GM21786 (cell line): Measurements from ENCODE around the gene FGGY.
A peak's percentile ranks its signal among the peaks of the same experiment; 100 is the strongest.
"Not testable (repeated sequence)": the region's sequence is repeated elsewhere in the genome, so short reads cannot be mapped to it uniquely, and the experiment has no call there.

Source experiments
- ATAC-seq: cut with Tn5 transposase; IDR thresholded peaks from one replicate; pipeline ENCODE4 v1.9.1; 2021; ENCODE audit not compliant: unreplicated experiment

FGGY gene

GRCh38 chr1:59538476-59538875, 241.6 kb downstream of the FGGY start:
- ATAC-seq: not testable (repeated sequence)

DNA sequence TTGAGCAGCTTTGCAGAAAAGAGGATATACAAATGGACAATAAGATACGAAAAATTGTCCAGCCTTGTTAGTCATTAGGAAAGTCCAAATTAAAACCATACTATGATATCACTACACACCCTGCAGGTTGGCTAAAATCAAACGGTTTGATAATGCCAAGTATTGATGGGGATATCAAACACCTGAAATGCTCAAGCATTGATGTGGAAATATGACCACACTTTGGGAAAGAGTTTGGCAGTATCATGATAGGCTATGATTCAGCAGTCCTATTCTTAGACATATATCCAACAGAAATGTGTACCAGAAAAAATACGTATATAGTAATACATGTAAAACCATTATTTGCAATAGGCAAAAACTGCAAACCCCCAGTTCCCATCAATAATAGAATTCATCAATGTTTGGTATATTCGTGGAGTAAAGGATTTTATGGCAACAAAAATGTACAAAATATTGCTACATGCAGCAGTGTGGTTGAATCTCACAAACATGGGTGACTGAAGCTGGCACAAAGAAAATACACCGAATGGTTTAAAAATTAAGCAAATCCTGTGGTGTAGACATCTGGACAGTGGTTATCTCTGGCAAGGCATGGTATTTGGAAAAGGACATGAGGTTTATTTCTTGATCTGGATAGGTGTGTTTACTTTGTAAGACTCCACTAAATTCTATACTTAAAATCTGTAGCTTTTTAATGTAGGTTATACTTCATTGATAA, 243.2 kb downstream of the FGGY start:
- no peak for ATAC-seq

- ATAC-seq: no peak
Measured at GRCh38 chr1:59541161-59541560, 244.3 kb downstream of the FGGY start.

DNA sequence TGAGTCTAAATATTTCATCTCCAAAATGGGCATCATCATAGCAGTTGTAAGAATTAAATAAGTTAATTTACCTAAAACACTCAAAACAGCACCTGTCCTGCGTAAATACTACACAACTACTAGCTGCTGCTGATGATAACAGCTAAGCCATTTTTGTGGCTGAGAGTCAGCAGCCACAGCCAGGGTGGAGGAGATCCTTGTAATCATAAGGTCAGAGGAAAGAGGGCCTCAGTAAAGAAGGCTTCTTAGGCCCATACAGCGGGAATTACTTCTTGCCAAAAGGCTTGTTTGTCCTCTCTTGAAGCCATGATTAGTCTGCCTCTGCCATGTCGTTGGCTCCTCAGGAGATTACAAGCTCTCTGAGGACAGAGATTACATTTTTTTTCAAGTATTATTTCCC, 245.0 kb downstream of the FGGY start:
- no peak for ATAC-seq

DNA sequence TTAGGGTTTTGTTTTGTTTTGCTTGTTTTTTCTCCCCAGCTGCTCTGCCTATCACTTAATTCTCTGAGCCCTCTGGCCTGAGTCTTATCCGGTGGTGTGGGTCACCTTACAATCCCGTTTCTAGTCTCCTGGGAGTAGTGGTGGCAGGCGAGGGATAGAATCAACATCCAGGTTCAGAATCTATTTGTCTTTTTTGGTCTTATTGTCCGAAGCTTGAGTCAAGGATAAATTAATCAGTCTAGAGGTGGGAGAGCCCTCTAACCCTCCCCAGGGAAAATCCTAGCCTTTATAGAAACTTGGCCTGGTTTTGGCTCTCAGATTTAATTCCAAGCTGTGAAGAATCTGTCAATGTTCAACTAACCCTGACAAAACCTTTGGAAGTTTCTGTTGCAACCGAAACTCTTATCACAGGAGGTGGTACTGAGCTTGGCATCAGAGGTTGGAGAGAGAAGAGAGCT, 246.3 kb downstream of the FGGY start:
- no peak for ATAC-seq

DNA sequence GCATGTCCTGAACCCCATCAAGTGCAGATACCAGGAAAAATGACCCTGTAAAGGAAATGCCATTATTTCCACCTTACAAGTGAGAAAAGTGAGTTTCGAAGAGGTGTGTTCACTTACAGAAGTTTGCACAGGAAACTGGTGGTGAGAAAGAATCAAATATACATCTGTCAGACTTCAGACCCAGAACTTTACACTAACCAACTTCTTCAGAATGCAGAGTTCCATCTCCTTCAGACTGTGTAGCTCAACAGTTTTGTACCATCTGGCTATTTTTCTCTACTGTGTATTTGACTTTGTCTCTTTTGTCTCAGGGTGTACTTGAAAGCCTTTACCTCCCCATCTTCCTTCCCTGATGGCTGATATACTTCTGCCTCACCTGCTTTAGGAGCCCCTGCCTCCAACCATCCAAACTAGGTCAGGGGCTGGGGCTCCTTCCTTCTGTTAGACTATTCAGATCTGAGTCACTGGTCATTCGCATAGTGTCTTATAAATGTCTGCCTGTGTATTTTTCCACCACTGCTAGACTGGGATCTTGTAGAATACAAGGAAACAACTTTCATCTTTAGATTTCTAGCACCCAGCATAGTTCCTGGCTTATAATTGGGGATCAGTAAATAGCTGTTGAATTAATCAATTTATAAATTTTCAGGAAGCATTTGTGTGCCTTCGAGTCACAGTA, 247.9 kb downstream of the FGGY start:
- ATAC-seq: no peak

GRCh38 chr1:59545830-59546229, 248.9 kb downstream of the FGGY start:
- no peak for ATAC-seq

GRCh38 chr1:59549066-59549837, 252.4 kb downstream of the FGGY start:
- ATAC-seq: no peak

DNA sequence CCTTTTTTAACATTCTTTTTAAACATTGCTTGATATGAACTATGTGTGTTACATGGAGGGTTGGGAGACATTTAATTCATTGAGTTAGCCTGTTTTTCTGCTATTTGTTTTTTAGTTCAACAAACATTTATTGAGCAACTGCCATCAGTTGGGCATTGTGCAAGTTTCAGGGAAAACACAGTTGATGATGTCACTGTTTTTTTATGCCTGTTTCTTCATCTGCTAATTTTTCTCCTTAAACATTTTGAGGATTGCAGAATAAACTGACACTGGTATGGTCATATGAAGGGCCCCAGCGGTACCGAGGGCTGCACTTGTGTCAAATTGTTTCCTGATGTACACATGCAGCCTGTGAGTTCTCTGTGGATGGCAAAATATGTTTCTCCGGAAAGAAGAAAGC, 253.0 kb downstream of the FGGY start:
- no peak for ATAC-seq

DNA sequence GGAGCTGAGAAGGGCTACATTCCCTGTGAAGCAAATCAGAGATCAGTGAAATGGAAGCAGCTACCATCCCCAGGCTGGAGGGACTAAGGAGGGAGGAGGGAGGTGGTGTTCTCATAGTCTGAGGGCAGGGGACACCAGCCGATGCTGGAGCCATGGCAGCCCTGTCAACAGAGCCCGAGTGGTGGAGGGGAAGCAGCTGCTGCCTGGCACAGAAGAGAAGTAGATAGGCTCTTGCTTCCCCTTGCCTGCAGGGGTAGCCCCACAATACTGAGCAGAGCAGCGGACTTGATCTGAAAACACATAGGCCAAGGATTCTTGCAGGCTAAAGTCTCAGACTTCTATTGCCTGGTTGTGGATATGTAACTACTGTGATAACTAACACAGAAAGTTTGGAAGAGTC, 255.1 kb downstream of the FGGY start:
- ATAC-seq: no peak

GRCh38 chr1:59553371-59553770, 256.5 kb downstream of the FGGY start:
- ATAC-seq: no peak

- no peak for ATAC-seq
Measured at GRCh38 chr1:59554011-59554663, 257.2 kb downstream of the FGGY start.

GRCh38 chr1:59554752-59555151, 257.9 kb downstream of the FGGY start:
- ATAC-seq: no peak

GRCh38 chr1:59556398-59556797, 259.5 kb downstream of the FGGY start:
- ATAC-seq: no peak

DNA sequence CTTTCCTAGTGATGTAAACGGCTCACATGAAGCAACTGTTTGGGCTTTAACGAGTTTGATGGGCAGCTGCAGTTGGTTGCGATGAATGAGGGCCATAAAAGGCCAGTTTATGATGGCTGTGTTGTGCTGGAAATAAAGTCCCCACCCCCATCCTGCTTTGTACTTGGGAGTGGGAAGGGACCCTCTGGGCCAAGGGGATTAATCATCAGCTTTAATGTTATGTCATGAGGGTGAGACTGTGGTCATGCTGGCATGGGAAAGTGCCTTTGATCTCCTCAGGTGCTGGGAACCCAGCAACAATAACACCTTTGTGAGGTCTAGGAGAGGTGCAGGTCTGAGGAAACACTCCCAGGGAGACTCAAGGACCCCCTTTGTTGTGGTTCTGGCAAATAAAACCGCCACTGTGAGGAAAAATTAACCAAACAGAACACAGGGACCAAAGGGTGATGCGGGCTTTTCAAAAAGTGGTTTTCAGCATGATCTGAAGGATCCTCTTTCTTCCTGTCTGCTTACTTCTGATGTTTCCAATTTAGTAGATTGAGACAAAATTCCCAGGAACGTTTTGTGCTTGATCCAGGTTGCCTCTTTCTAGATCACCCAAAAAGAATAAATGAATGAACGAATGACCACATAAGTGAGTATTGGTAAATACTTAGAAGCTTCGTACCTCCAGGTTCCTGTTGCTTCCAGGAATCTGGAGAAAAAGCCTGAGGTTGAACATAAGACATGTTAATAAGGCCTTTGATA, 260.1 kb downstream of the FGGY start:
- no peak for ATAC-seq

GRCh38 chr1:59557549-59557885, 260.6 kb downstream of the FGGY start:
- no peak for ATAC-seq

GRCh38 chr1:59558580-59558979, 261.7 kb downstream of the FGGY start:
- ATAC-seq: not testable (repeated sequence)

- peak; percentile 62 for ATAC-seq
Measured at GRCh38 chr1:59560807-59561450, 264.0 kb downstream of the FGGY start.

GRCh38 chr1:59561796-59562195, 264.9 kb downstream of the FGGY start:
- ATAC-seq: no peak

DNA sequence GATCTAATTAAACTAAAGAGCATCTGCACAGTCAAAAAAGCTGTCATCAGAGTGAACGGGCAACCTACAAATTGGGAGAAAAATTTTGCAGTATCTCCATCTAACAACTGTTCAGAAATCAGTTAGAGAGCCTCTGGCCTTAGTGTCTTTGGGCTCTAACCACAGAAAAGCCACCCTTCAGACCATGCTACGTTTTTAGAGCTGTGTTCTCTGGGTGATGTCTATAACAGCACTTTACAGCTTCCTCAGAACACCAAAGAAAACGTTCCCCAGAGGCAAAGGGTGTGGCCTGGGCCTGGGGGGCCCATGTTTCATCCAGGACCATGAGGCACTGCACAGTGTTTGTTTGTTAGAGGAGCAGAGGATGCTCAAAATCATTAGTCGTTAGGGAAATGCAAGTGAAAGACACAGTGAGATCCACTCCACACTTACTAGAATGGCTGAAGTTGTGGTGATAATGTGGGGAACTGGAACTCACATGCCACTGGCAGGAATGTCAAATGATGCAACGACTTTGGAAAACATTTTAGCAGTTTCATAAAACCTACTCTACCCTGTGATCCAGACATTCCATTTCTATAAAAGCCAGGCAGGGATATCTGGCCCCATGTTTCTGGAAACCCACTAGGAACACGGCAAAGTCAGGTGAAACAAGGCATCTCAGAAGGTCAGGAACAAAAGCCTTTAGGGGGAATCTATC, 267.4 kb downstream of the FGGY start:
- ATAC-seq: no peak
